GM12878 (cell line): Measurements from ENCODE around the gene KRT7. TPM values are rescaled to one million over a fixed set of nuclear protein-coding genes. Genes with fewer than 3 reads are reported as not detected.

Experiments used
- ATAC-seq: fragments of 200-7000 bp; cut with Tn5 transposase; 3 replicates; pipeline ENCODE4 v1.9.1; 2020; ENCODE audit warnings: mild to moderate bottlenecking, moderate library complexity
- BruUV-seq: library from RNA; stranded (reverse); fragments of 400-500 nt; replicated peaks from 2 replicates; lab custom pipeline; 2021; lab: Mats Ljungman, UMichigan
- CTCF ChIA-PET: fragments of 300-600 bp; sonication (Branson Sonifier 250); formaldehyde crosslinking; extraction: SDS; loops from one replicate; lab custom pipeline; 2021; ENCODE audit warnings: inconsistent platforms; lab: Yijun Ruan, JAX
- POLR2A ChIA-PET: fragments of 350-600 bp; formaldehyde crosslinking; extraction: SDS; loops from one replicate; lab custom pipeline; 2021; ENCODE audit warnings: inconsistent platforms; lab: Charles Lee
- RAD21 ChIA-PET: fragments of 300-600 bp; sonication (Branson Sonifier 250); formaldehyde crosslinking; loops from one replicate; lab custom pipeline; 2023; ENCODE audit warnings: antibody characterized with exemption; ENCODE audit not compliant: unreplicated experiment; lab: Charles Lee
- SMC1A ChIA-PET: fragments of 300-600 bp; sonication (Branson Sonifier 250); formaldehyde crosslinking; loops from one replicate; lab custom pipeline; 2023; ENCODE audit not compliant: unreplicated experiment, uncharacterized antibody; lab: Charles Lee
- DNase-seq: peaks from one replicate; pipeline ENCODE4 v3.0.0-alpha.2; 2011; ENCODE audit warnings: low read depth, low spot score
- FAIRE-seq: peaks from 3 replicates; lab custom pipeline; 2011; peaks lifted over from hg19 to GRCh38; lab: Jason Lieb, UNC
- H2AFZ ChIP-seq: 2 replicates; pipeline ENCODE4 v1.6.0; 2011; ENCODE audit warnings: low read depth, low read length, control low read depth; ENCODE audit not compliant: control insufficient read depth
- H3K27ac ChIP-seq: 2 replicates; pipeline ENCODE4 v1.5.1; 2011; ENCODE audit warnings: control low read depth; ENCODE audit not compliant: control insufficient read depth, insufficient read depth
- H3K27me3 ChIP-seq, 2 experiments: replicated peaks in 1 of 2; 2 replicates each; pipeline versions ENCODE4 v1.6.0 to v1.6.1; 2011; ENCODE audit warnings: low read length in 1 of 2; ENCODE audit not compliant: control insufficient read depth in 2 of 2, insufficient read depth in 2 of 2
- H3K36me3 ChIP-seq, 2 experiments: 2 replicates each; pipeline ENCODE4 v1.5.1; 2011; ENCODE audit warnings: low read length in 1 of 2; ENCODE audit not compliant: control insufficient read depth in 2 of 2, insufficient read depth in 2 of 2
- H3K4me1 ChIP-seq: 2 replicates; pipeline ENCODE4 v1.6.1; 2011; ENCODE audit warnings: mild to moderate bottlenecking, low read length, moderate library complexity, mixed read lengths; ENCODE audit not compliant: control insufficient read depth, insufficient read depth
- H3K4me2 ChIP-seq: 2 replicates; pipeline ENCODE4 v1.6.0; 2011; ENCODE audit warnings: control low read depth; ENCODE audit not compliant: control insufficient read depth, insufficient read depth
- H3K4me3 ChIP-seq: fragments of 200-600 bp; sonication (generic); 2 replicates; pipeline ENCODE4 v1.5.1; 2016
- H3K79me2 ChIP-seq: 2 replicates; pipeline ENCODE4 v1.6.0; 2011; ENCODE audit warnings: low read length; ENCODE audit not compliant: control insufficient read depth, insufficient read depth
- H3K9ac ChIP-seq: 2 replicates; pipeline ENCODE4 v1.8.0; 2011; ENCODE audit warnings: low read length, control low read depth, mixed read lengths; ENCODE audit not compliant: control insufficient read depth, insufficient read depth
- H3K9me3 ChIP-seq: replicated peaks from 3 replicates; pipeline ENCODE4 v1.5.1; 2011; ENCODE audit warnings: mild to moderate bottlenecking, low read length; ENCODE audit not compliant: control insufficient read depth, insufficient read depth
- H4K20me1 ChIP-seq: 2 replicates; pipeline ENCODE4 v1.6.0; 2011; ENCODE audit not compliant: control insufficient read depth, insufficient read depth
- BHLHE40 ChIP-seq, 2 experiments: fragments of 450-650 bp in 1 of 2; IDR thresholded peaks; 2 replicates each; pipeline ENCODE4 v1.6.1; 2011 to 2017; ENCODE audit warnings: low read depth in 2 of 2, borderline replicate concordance in 1 of 2, improper control_type of control experiment in 1 of 2, low read length in 1 of 2, mild to moderate bottlenecking in 1 of 2
- CHD4 ChIP-seq: fragments of 200-600 bp; sonication (generic); IDR thresholded peaks from 2 replicates; pipeline ENCODE4 v1.6.1; 2016; ENCODE audit warnings: mild to moderate bottlenecking
- CTCF ChIP-seq, 3 experiments: IDR thresholded peaks in 2 of 3; conservative IDR thresholded peaks in 1 of 3; 2 replicates each; pipeline ENCODE4 v1.5.1; 2011; ENCODE audit warnings: low read depth in 3 of 3, low read length in 3 of 3, mild to moderate bottlenecking in 3 of 3, control low read depth in 2 of 3, moderate library complexity in 2 of 3, inconsistent platforms in 1 of 3, mixed read lengths in 1 of 3; ENCODE audit not compliant: control insufficient read depth in 2 of 3, insufficient read depth in 1 of 3; ENCODE audit errors: extremely low read depth in 1 of 3
- RAD21 ChIP-seq: IDR thresholded peaks from 2 replicates; pipeline ENCODE4 v1.6.1; 2011; ENCODE audit warnings: mild to moderate bottlenecking, low read depth, low read length, moderate library complexity; ENCODE audit not compliant: insufficient read depth
- RUNX3 ChIP-seq: IDR thresholded peaks from 2 replicates; pipeline ENCODE4 v1.6.1; 2012; ENCODE audit warnings: low read length, inconsistent platforms
- SMC3 ChIP-seq: IDR thresholded peaks from 2 replicates; pipeline ENCODE4 v1.6.1; 2011; ENCODE audit warnings: low read length, improper control_type of control experiment, borderline replicate concordance
- YY1 ChIP-seq: IDR thresholded peaks from 2 replicates; pipeline ENCODE4 v1.6.1; 2011; ENCODE audit warnings: low read depth, mild to moderate bottlenecking, low read length
- ZBED1 ChIP-seq: IDR thresholded peaks from 2 replicates; pipeline ENCODE4 v1.6.1; 2016; ENCODE audit warnings: borderline replicate concordance
- WGBS: methylation state at CpG from one replicate; pipeline ENCODE4 v1.1.6; 2016; ENCODE audit warnings: low lambda C conversion rate; ENCODE audit not compliant: insufficient replicate concordance, insufficient coverage; ENCODE audit errors: missing lambda C conversion rate; 5-methylcytosine and 5-hydroxymethylcytosine counted together
- in situ Hi-C: fragments of 300-500 bp; cut with MboI; formaldehyde crosslinking; loops from 9 replicates; pipeline ENCODE4 v1.14.3; 2018; ENCODE audit warnings: mixed read lengths
- intact Hi-C: fragments of 100-400 bp; cut with micrococcal nuclease; formaldehyde crosslinking; loops from one replicate; pipeline ENCODE4 v1.14.2; 2022; ENCODE audit not compliant: unreplicated experiment
- polyA plus RNA-seq, 11 experiments: library from polyadenylated mRNA; depleted of rRNA in 4 of 11; unstranded in 6 of 11; stranded (reverse) in 5 of 11; fragments of >200 nt; fragmentation: Nextera tagmentation in 4 of 11; fragmentation: Illumina TruSeq in 1 of 11; extraction: Ambion mirVana in 4 of 11; extraction: Trizol in 1 of 11; gene quantifications; 1 replicate in 1 of 11; 2 replicates in 10 of 11; pipeline versions ENCODE4 v1.2.1 to v1.2.3, GENCODE V29; 2011 to 2016; ENCODE audit warnings: inconsistent platforms in 2 of 11, missing spikeins in 2 of 11, low read depth in 1 of 11
- total RNA-seq, 4 experiments: library from RNA; depleted of rRNA in 3 of 4; stranded (reverse); fragments of >200 nt in 3 of 4; fragmentation: Illumina TruSeq in 1 of 4; extraction: Trizol in 1 of 4; gene quantifications; 2 replicates each; pipeline versions ENCODE4 v1.2.1 to v1.2.3, GENCODE V29; 2013 to 2021

The KRT7 gene
- total and polyA plus RNA-seq, 10 of the 15 experiments (the other 5 are each of a cell fraction or from before 2014, with no cell fraction given): 0.90 to 18.7 (median 4.8) TPM

GRCh38 chr12:52278575-52279421 lies 45.8 kb downstream of the KRT7 start:
- CTCF ChIA-PET: interaction anchor here (0.6 to 6.4 kb wide), 44 partner anchors 8 to 866 kb away, joined by 3 to 84 read pairs (median 4); partner anchors contain the start of gene KRT81
- Histone ChIP-seq H3K4me3 (no peak overlapping the region), H3K36me3 (no peaks in the 10 kb centered on the region), H3K4me2 (no peak overlapping the region), H3K27me3 (peaks cover 3% of the 10 kb centered on the region in 2 experiments; a peak in 2 of 4 replicates), H3K9ac (no peak overlapping the region), H3K9me3 (no peaks in the 10 kb centered on the region), H2AFZ (no peak overlapping the region), H3K27ac (no peak overlapping the region), H4K20me1 (no peaks in the 10 kb centered on the region), H3K4me1 (no peaks in the 10 kb centered on the region), H3K79me2 (no peaks in the 10 kb centered on the region)
- POLR2A ChIA-PET: interaction anchor here (0.7 to 1.3 kb wide), 2 partner anchors 34 to 37 kb away, joined by 6 to 8 read pairs; no protein-coding TSS in a partner anchor
- DNase-seq (no peak), ATAC-seq (peak; percentile 100), FAIRE-seq (peak; percentile 41)
- BruUV-seq: no TSS peak
- 20% methylated on average over 32 of the region's 32 CpGs for WGBS
- RAD21 ChIA-PET: interaction anchor here (0.7 to 2.2 kb wide), 9 partner anchors 29 to 240 kb away, joined by 3 to 24 read pairs (median 5); no protein-coding TSS in a partner anchor
- SMC1A ChIA-PET: interaction anchor here (0.7 to 1.8 kb wide), 10 partner anchors 28 to 124 kb away, joined by 3 to 7 read pairs (median 4); no protein-coding TSS in a partner anchor
- intact Hi-C loops: loop anchor here (1.0 kb wide), 1 partner anchor 49 kb away; no protein-coding TSS in a partner anchor
- TF ChIP-seq YY1 (peak; percentile 54; the same call in 1 of the 2 replicates), ZBED1 (no peak), CHD4 (no peak), SMC3 (peak; percentile 66), RAD21 (peak; percentile 81), BHLHE40 (IDR thresholded peaks at IDR 0.05; ENCODE audit: borderline replicate concordance in 1 of 2, low read depth in 2 of 2, low read length in 1 of 2) (0 out of 4 replicates have a peak, but pooled peaks of 1 of the 2 experiments have one; percentile 18), RUNX3 (0 out of 2 replicates have a peak, but pooled peaks have one; percentile 12), CTCF (IDR thresholded peaks at IDR 0.05 in 2 of 3, conservative IDR thresholded peaks at IDR 0.05 in 1 of 3; ENCODE audit: control insufficient read depth in 2 of 3, extremely low read depth in 1 of 3, insufficient read depth in 1 of 3, low read depth in 3 of 3, low read length in 3 of 3) (peak; percentile 93 to 98 (median 96))
- in situ Hi-C loops: no loop called here
